GM20431 (cell line): ENCODE measurements around the gene PLPPR3.

Experiments used
- in situ Hi-C: fragments of 300-500 bp; cut with MseI, MboI; formaldehyde crosslinking; loops from one replicate; pipeline ENCODE4 v1.15.0; 2020; ENCODE audit warnings: low sequenced_read_pairs; ENCODE audit not compliant: unreplicated experiment

Gene PLPPR3, protein sequence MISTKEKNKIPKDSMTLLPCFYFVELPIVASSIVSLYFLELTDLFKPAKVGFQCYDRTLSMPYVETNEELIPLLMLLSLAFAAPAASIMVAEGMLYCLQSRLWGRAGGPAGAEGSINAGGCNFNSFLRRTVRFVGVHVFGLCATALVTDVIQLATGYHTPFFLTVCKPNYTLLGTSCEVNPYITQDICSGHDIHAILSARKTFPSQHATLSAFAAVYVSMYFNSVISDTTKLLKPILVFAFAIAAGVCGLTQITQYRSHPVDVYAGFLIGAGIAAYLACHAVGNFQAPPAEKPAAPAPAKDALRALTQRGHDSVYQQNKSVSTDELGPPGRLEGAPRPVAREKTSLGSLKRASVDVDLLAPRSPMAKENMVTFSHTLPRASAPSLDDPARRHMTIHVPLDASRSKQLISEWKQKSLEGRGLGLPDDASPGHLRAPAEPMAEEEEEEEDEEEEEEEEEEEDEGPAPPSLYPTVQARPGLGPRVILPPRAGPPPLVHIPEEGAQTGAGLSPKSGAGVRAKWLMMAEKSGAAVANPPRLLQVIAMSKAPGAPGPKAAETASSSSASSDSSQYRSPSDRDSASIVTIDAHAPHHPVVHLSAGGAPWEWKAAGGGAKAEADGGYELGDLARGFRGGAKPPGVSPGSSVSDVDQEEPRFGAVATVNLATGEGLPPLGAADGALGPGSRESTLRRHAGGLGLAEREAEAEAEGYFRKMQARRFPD

DNA sequence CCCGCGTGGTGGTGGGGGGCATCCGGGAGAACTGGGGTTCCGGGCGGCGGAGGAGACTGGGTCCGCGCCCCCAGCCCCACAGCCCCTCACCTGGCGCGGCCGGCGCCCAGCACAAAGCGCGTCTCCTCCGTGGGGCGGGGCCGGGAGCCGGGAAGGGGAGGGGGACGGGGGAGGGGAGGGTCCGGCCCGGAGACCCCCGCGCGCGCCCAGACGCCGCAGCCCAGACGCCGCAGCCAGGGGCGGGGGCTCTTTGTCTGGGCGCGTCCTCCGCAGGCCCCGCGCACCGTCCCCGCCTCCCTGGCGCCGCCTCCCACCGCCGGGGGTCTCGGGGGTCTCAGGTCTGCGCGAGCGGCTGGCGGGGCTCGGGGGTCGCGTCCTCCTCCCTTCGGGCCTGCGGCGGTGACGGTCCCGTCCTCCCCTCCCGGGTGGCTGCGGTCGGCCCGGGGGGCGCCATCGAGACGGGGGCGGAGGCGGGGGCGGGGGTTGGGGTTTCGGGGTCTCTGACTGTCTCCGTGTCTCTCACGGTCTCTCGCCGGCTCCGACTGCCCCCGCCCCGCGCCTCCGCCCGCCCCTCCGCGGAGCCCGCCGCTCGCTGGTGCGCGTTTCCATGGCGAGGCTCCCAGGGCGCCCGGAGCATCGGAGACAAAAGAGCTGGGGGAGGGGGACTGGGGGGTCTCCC is at the start of gene PLPPR3:
Gene PLPPR3 (minus strand): TSS at position 131 of the 679 bp plus-strand sequence. CDS start 396 bp downstream, outside the sequence.
- in situ Hi-C loops: no loop called here

DNA sequence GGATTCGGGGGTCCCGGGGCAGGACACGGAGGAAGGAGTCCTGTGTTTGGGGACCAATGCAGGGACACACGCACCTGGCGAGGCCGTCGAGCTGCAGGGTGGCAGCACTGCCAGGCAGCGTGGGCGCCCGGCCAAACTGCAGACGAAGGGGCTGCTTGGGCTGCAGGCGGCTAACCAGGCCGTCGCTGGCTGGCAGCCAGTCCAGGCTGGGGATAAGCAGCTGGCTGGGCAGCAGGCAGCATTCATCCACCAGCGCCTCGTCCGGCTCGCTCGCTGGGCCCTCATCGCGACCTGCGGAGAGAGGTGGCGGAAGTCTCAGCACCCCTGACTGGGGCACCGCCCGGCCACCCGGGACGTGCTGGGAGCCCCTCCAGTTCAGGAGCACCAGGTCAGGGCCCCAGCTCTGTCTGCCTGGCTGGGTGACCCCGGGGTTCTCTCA is 49.2 kb upstream of the PLPPR3 start:
- in situ Hi-C loops: no loop called here

DNA sequence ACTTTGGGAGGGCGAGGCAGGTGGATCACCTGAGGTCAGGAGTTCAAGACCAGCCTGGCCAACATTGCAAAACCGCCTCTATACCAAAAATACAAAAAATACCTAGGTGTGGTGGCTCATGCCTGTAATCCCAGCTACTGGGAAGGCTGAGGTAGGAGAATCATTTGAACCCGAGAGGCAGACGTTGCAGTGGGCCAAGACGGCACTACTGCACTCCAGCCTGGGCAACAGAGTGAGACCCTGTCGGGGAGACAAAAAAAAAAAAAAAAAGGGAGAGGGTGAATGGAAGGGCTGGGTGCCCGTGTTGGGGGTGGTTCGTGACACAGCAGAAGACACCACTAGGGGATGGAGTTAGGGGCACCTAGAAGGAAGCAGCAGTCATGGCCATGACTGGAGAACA is 48.6 kb upstream of the PLPPR3 start:
- in situ Hi-C loops: no loop called here

DNA sequence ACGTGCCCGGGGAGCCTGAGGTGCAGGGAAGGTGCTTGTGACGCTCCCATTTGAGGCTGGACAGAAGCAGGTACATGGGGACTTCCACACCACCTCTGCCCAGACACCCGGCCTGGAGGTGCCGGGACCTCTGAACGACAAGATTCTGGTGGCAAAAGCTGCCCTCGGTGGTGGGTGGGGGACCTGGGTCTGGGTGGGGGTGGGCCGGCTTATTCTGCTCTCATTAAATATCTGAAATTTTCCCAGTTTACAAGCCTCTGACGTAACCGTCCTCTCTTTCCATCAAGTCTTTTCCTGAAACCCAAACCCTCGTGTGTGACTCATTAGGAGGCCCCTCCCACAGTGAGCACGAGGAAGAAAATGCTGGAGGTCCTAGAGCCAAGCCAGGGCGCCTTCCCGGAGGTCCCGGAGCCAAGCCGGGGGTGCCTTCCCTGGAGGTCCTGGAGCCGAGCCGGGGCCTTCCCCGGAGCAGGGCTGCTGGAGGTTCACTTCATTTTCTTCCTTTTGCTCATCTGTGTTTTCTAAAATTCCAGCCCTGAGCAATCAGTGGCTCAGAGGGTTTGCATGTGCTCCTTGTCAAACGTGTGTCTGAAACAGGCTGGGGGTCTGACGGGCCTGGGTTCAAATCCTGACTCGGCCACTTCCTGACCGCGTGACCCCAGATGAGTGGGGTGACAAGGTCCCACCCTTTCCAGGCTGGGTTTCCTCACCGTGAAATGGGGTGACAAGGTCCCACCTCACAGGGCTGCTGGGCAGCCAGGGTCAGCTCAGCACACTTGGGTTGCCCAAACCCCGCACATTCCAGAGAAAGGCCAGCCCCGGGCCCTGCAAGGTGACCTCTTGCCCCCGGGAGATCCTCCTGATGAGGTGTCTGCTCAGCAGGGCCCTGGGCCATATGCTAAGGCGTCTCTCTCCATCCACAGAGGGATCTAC is 47.8 kb upstream of the PLPPR3 start:
- in situ Hi-C loops: loop anchor here (10.0 kb wide), 1 partner anchor 55 kb away; the partner anchor contains the start of gene ARID3A

DNA sequence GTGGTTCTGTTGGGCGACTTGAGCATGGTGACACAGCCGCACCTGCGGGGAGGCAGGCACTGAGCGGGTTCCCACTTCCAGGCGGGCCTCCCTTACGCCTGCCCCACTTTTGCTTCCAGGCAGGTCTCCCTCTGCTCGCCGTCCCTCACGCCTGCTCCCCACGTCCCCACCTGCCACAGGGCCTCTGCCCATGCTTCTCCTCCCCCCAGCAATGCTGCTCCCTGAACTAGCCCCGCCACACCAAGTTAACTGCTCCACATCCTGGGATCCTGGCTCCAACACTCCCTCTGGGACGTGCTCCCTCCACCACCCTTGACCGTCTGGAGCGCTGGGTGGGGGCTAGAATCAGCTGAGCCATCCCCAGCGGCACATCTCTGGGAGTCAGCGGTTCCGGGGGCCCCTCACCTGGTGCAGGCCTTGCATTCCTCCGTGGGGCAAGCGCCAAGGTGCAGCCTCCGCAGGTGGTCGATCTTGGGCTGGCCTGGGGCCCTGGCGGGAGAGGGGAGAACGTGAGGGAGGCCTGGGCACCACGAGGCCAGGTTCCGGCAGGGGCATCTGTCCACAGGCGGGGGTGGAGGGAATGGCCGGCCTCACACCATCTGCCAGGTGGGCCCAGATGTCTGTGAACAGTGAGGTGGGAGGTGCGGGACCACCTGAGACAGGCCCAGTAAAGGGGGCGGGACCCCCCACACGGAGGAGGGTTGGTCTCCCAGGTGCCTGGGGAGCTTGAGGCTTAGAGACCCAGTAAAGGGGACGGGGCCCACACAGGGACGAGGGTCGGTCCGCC is 46.9 kb upstream of the PLPPR3 start:
- in situ Hi-C loops: loop anchor here (10.0 kb wide), 1 partner anchor 56 kb away; the partner anchor contains the start of gene ARID3A

DNA sequence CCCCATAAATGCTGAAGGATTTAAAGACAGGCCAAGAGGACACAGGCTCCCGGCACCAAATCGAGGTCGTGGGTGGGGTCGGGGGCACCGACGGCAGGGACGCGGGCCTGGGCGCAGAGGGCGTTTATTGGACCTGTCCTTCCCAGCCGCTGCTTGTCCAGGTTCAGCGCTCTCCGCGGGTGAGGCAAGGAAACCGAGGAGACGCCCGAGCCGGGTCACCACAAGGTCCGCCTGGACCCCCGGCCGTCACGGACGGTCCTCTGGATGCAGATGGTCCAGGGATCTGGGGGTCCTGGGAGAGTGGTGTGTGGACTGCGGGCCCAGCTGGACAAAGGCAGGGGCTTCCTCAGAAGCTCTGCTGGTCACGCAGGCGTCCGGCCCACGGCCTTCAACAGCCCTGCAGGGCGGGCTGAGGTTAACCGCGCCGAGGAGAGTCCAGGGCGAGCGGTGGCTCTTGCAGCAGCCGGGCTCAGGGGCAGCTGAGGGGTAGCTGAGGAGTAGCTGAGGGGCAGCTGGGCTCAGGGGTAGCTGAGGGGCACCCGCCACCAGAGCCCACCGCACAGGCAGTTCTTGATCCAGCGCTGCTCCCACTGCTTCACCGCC is 46.2 kb upstream of the PLPPR3 start:
- in situ Hi-C loops: loop anchor here (10.0 kb wide), 1 partner anchor 57 kb away; the partner anchor contains the start of gene ARID3A

DNA sequence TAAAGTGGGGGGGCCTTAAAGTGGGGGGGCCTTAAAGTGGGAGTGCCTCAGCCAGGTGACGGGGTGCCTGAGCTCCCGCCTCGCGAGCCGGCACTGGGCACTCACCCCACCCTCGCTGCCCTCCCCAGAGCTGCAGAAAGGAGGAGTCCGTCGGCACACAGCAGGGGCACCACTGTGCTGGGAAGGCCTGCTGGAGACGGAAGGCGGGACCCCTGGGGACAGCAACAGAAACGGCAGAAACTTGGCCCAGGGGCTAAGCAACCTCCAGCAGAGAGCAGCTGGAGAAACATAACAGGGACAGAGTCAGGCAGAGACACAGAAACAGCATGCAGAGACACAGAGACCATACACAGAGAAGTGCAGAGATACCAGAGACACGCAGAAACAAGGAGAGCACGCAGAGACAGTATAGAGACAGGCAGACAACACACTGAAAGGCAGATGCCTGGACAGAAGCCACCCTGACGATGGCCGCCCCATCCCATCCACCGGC is 45.6 kb upstream of the PLPPR3 start:
- in situ Hi-C loops: loop anchor here (10.0 kb wide), 1 partner anchor 57 kb away; the partner anchor contains the start of gene ARID3A

DNA sequence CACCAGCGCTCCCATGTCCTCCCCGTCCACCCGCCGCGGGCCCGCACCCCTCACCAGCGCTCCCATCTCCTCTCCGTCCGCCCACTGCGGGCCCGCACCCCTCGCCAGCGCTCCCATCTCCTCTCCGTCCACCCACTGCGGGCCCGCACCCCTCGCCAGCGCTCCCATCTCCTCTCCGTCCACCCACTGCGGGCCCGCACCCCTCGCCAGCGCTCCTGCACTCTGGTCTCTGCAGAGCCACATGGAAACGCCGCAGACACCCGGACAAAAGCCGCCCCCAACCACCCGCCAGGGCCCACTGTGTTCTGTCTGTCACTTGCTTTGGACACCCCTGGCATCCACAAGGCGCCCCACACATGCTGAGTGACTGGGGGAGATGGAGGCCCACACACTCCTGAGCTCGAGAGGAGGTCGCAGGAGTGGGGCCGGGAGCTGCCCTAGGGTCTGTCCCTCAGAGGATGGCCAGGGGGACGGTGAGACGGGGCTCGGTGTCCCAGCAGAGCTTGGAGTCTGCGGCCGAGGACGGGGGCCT is 45.1 kb upstream of the PLPPR3 start:
- in situ Hi-C loops: loop anchor here (10.0 kb wide), 1 partner anchor 58 kb away; the partner anchor contains the start of gene ARID3A

DNA sequence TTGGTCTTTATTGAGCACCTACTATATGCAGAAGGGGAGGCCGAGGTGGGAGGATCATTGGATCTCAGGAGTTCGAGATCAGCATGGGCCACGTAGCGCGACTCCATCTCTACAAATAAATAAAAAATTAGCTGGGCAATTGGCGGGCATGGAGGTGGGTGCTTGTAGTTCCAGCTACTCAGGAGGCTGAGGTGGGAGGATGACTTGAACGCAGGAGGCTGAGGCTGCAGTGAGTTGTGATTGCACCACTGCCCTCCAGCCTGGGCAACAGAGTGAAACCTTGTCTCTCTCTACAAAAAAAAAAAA is 41.5 kb upstream of the PLPPR3 start:
- in situ Hi-C loops: loop anchor here (10.0 kb wide), 1 partner anchor 62 kb away; the partner anchor contains the start of gene ARID3A

DNA sequence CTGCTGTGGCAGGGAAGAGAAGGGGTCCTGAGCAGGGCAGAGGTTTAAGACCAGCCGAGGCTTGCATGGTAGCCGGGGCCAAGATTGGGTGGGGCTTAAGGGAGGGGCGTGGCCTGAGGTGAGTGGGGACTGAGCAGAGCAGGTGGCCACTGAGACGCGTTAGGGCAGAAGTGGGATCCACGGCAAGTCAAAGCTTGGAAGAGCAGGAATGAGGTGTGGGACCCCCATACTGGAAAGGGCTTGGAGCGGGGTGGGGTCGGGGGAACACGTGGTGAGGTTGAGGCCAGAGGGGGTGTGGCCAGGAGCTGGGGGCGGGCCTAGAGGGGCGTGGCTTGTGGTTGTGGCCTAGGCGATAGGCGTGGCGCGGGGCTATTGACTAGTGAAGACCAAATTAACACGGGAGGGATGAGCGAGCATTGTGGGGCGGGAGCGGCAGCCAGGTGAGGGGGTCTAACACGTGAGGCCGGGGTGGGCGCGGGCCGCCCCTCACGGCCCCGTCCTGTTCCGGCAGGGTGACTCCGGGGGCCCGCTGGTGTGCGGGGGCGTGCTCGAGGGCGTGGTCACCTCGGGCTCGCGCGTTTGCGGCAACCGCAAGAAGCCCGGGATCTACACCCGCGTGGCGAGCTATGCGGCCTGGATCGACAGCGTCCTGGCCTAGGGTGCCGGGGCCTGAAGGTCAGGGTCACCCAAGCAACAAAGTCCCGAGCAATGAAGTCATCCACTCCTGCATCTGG is 41.0 kb upstream of the PLPPR3 start:
- in situ Hi-C loops: loop anchor here (10.0 kb wide), 1 partner anchor 62 kb away; the partner anchor contains the start of gene ARID3A

DNA sequence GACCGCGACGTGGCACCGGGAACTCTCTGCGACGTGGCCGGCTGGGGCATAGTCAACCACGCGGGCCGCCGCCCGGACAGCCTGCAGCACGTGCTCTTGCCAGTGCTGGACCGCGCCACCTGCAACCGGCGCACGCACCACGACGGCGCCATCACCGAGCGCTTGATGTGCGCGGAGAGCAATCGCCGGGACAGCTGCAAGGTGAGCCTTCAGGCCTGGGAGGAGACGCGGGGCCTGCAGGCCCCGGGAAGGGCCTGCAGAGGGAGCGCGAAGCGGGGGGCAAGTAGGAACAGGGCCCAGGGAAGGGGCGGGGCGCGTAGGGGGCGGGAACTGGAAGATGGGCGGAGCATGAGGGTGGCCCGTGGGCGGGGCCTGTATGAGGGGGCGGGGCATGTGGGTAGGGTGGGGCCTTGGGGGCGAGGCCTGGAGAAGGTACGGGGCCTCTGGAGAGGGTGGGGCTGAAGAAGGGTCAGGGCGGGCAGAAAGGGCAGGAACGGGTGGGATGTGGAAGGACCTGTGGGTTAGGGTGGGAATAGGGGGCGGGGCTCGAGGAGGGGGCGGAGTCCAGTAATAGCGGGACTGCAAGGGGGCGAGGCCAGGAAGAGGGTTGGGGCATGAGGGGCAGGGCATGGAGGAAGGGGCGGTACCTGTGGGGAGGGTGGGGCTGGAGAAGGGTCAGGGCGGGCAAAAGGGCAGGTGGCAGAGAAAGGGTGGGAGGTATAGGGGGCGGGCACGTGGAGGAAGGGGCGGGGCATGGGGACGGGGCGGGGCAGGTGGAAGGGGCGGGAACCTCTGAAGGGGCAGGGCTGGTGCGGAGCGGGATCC is 40.2 kb upstream of the PLPPR3 start:
- in situ Hi-C loops: loop anchor here (10.0 kb wide), 1 partner anchor 63 kb away; the partner anchor contains the start of gene ARID3A

DNA sequence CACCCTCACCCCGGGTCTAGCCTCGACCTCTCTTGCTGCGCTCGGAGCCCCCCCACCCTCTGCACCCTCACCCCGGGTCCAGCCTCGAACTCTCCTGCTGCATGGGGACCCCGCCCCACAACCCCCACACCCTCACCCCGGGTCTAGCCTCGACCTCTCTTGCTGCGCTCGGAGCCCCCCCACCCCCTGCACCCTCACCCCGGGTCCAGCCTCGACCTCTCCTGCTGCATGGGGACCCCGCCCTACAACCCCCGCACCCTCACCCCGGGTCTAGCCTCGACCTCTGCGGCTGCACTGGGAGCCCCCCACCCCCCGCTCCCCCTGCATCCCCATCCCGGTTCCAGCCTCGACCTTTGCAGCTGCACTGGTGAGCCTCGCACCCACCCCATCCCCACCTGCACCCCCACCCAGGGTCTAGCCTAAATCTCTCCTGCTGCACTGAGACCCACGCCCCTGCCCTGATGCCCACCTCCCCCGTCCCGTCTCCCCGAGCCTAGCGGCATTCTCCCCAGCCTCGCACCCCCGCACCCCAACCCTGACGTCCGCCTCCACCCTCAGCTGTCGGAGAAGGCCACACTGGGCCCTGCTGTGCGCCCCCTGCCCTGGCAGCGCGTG is 39.5 kb upstream of the PLPPR3 start:
- in situ Hi-C loops: loop anchor here (10.0 kb wide), 1 partner anchor 64 kb away; the partner anchor contains the start of gene ARID3A

DNA sequence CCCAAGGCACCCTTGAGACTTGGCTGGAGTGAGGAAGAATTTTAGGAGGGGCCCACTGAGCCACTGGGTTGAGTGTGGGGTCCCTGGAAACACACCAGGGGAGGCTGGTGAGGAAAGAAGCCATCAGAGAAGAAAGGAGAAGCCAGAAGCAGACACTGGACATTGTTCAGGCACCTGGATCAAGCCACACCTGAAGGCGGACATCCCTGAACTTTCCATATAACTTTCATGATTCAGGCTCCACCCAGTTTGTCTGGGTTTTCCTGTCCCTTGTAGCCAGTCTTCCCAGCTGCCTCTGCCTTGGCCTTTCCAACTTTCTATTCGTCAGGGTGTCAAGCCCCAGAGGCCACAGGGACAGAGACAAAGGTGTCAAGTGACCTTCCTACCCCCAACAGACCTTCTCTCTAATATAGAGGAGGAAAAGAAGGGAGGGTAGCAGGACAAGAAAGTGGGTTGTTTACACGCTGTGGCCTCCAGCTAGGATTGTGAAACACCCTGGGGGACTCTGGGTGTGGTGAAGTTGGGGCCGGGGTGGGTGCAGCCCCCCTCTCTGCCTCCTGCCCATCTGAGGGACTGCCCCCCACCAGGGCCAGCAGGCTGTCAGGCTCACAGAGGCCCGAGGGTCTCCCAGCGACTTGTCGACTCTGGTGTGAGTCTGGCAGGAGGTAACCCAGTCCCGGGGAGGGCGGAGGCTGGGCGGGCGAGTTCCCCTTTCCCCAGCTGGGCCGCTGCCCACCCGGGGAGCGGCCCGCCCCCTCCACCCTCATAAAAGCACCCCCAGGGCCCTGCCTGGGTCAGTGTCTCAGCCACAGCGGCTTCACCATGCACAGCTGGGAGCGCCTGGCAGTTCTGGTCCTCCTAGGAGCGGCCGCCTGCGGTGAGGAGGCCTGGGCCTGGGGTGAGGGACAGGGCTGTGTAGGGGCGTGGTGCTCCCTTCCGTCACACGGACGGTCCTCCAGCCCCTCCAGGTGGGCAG is 37.4 kb upstream of the PLPPR3 start, which contains the start of gene CFD:
Gene CFD (plus strand): TSS at position 797 of the 976 bp plus-strand sequence. CDS start 26 bp downstream, at position 823.
- in situ Hi-C loops: no loop called here

DNA sequence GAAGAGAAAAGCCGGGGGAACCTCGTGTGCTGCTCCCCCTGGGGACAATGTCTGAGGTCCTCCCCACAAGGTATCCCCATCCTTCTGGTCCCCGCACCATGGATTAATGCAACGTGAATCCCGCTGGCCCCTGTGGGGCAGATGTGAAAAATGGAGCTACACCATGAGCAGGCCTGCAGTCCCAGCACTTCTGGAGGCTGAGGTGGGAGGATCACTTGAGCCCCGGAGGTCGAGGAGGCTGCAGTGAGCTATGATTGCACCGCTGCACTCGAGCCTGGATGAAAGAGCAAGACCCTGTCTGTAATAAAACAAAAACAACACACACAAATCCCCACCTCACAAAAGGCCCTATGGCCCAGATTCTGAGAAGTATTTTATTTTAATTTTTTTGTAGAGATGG is 36.5 kb upstream of the PLPPR3 start:
- in situ Hi-C loops: no loop called here
